ENCODE data around the gene CROCC.
"Not testable (repeated sequence)": the region's sequence is repeated elsewhere in the genome, so short reads cannot be mapped to it uniquely, and the experiment has no call there.

- not testable (repeated sequence) for TF ChIP-seq PATZ1 (CRISPR knock-in tag; IDR thresholded peaks at IDR 0.05; ENCODE audit: borderline replicate concordance); RARB (CRISPR knock-in tag; IDR thresholded peaks at IDR 0.05); OSR1 (CRISPR knock-in tag; IDR thresholded peaks at IDR 0.05); ISL1 (CRISPR knock-in tag; IDR thresholded peaks at IDR 0.05); CREB5 (CRISPR knock-in tag; IDR thresholded peaks at IDR 0.05; ENCODE audit: low read depth); ARNTL (CRISPR knock-in tag; IDR thresholded peaks at IDR 0.05; ENCODE audit: borderline replicate concordance, low read depth); ZFP30 (CRISPR knock-in tag; IDR thresholded peaks at IDR 0.05); TSHZ2 (CRISPR knock-in tag; IDR thresholded peaks at IDR 0.05); PPARA (CRISPR knock-in tag; IDR thresholded peaks at IDR 0.05; ENCODE audit: borderline replicate concordance); BACH2 (CRISPR knock-in tag; IDR thresholded peaks at IDR 0.05; ENCODE audit: borderline replicate concordance); TOX (CRISPR knock-in tag; IDR thresholded peaks at IDR 0.05; ENCODE audit: borderline replicate concordance); ZFP3 (CRISPR knock-in tag; IDR thresholded peaks at IDR 0.05); CSRNP3 (CRISPR knock-in tag; IDR thresholded peaks at IDR 0.05)
These were observed 9.6 kb downstream of the CROCC start for GRCh38 chr1:16931206-16931934.

All from SK-N-SH treated with all-trans-retinoic acid at 6 μM for 48 hours (cell line).